Measurements from ENCODE around the gene ZNF385C. TPM values are rescaled to one million over a fixed set of nuclear protein-coding genes. Genes with fewer than 3 reads are reported as not detected.

Gene ZNF385C
- total and polyA plus RNA-seq, 2 of the 13 experiments (the other 11 are each of a cell fraction or from before 2014, with no cell fraction given) = 2.3 to 6.1 TPM

DNA sequence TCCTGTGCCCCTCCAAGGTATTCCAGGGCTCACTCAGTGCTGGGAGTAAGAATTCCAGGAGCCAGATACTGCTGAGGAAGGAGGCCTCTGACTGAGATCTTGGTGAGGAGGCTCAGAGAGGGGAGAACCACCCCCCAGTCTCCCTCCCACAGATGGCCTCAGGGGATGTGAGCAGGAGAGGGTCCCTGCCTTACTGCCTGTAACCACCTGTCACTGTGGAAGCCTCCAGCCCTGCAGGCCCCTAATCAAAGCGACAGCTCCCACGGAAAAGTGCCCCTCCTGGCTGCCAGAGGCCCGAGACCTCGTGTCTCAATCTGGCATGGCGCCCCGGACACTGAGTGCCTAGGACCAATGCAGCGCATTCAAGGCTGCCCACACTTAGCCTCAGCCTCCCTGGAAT, 40.2 kb downstream of the ZNF385C start:
- no peaks in the 10 kb centered on the region; a peak in 1 of 5 replicates for H3K27me3 ChIP-seq (ENCODE audit: control insufficient read depth in 1 of 2, insufficient read depth in 2 of 2, low read length in 2 of 2)
- ChIA-PET CTCF (ENCODE audit: low intra/inter-chr PET ratio, low total read pairs) (no interaction called here), POLR2A (interaction anchor here (0.6 kb wide), 1 partner anchor 63 kb away, joined by 4 read pairs; the partner anchor contains the start of gene KAT2A)
- 60% methylated on average over 4 of the region's 7 CpGs for WGBS (ENCODE audit: low lambda C conversion rate)
- no peak overlapping the region for H3K4me3 ChIP-seq (replicated peaks in 1 of 3; ENCODE audit: insufficient read depth in 1 of 3, low read depth in 2 of 3, low read length in 3 of 3)
- H3K36me3 ChIP-seq (replicated peaks in 1 of 2; ENCODE audit: control insufficient read depth in 1 of 2, insufficient read depth in 2 of 2, low read length in 2 of 2) = no peaks in the 10 kb centered on the region
- H3K9ac ChIP-seq (ENCODE audit: insufficient read depth, low read depth, low read length) = no peak overlapping the region
- BruUV-seq (replicated peaks) = no TSS peak
- FAIRE-seq (no peak), DNase-seq (ENCODE audit: low spot score) (no peak), ATAC-seq (no peak)
- no peaks in the 10 kb centered on the region for H3K79me2 ChIP-seq (ENCODE audit: insufficient read depth, low read length)
- in situ Hi-C loops (cut with HindIII; ENCODE audit: extremely low pct_ligation_motif_present, low pct_unique_long_range_greater_than_20kb) (no loop called here), intact Hi-C loops (cut with micrococcal nuclease; ENCODE audit: unreplicated experiment) (no loop called here)
- H2AFZ ChIP-seq (ENCODE audit: low read length) = no peak overlapping the region
- H3K4me1 ChIP-seq (ENCODE audit: insufficient read depth, low read length) = peaks cover 20% of the 10 kb centered on the region
- no peaks in the 10 kb centered on the region for H4K20me1 ChIP-seq (ENCODE audit: insufficient read depth, low read length)
- H3K4me2 ChIP-seq (ENCODE audit: low read depth, low read length) = no peak overlapping the region
- H3K27ac ChIP-seq (ENCODE audit: extremely low read length, insufficient read depth, low read length) = no peak overlapping the region
- H3K9me3 ChIP-seq (ENCODE audit: low read length) = no peaks in the 10 kb centered on the region
- no peak for TF ChIP-seq U2AF1 (optimal IDR thresholded peaks at IDR 0.05; ENCODE audit: low read depth, low read length)
- TF ChIP-seq MLLT10 (CRISPR knock-in tag; IDR thresholded peaks at IDR 0.05) = no peak
- no peak for TF ChIP-seq ZNF761 (CRISPR knock-in tag; conservative IDR thresholded peaks at IDR 0.05)
- no peak for TF ChIP-seq SMAD1 (CRISPR knock-in tag; IDR thresholded peaks at IDR 0.05; ENCODE audit: borderline replicate concordance, low read depth)
- TF ChIP-seq, protein P1, sequence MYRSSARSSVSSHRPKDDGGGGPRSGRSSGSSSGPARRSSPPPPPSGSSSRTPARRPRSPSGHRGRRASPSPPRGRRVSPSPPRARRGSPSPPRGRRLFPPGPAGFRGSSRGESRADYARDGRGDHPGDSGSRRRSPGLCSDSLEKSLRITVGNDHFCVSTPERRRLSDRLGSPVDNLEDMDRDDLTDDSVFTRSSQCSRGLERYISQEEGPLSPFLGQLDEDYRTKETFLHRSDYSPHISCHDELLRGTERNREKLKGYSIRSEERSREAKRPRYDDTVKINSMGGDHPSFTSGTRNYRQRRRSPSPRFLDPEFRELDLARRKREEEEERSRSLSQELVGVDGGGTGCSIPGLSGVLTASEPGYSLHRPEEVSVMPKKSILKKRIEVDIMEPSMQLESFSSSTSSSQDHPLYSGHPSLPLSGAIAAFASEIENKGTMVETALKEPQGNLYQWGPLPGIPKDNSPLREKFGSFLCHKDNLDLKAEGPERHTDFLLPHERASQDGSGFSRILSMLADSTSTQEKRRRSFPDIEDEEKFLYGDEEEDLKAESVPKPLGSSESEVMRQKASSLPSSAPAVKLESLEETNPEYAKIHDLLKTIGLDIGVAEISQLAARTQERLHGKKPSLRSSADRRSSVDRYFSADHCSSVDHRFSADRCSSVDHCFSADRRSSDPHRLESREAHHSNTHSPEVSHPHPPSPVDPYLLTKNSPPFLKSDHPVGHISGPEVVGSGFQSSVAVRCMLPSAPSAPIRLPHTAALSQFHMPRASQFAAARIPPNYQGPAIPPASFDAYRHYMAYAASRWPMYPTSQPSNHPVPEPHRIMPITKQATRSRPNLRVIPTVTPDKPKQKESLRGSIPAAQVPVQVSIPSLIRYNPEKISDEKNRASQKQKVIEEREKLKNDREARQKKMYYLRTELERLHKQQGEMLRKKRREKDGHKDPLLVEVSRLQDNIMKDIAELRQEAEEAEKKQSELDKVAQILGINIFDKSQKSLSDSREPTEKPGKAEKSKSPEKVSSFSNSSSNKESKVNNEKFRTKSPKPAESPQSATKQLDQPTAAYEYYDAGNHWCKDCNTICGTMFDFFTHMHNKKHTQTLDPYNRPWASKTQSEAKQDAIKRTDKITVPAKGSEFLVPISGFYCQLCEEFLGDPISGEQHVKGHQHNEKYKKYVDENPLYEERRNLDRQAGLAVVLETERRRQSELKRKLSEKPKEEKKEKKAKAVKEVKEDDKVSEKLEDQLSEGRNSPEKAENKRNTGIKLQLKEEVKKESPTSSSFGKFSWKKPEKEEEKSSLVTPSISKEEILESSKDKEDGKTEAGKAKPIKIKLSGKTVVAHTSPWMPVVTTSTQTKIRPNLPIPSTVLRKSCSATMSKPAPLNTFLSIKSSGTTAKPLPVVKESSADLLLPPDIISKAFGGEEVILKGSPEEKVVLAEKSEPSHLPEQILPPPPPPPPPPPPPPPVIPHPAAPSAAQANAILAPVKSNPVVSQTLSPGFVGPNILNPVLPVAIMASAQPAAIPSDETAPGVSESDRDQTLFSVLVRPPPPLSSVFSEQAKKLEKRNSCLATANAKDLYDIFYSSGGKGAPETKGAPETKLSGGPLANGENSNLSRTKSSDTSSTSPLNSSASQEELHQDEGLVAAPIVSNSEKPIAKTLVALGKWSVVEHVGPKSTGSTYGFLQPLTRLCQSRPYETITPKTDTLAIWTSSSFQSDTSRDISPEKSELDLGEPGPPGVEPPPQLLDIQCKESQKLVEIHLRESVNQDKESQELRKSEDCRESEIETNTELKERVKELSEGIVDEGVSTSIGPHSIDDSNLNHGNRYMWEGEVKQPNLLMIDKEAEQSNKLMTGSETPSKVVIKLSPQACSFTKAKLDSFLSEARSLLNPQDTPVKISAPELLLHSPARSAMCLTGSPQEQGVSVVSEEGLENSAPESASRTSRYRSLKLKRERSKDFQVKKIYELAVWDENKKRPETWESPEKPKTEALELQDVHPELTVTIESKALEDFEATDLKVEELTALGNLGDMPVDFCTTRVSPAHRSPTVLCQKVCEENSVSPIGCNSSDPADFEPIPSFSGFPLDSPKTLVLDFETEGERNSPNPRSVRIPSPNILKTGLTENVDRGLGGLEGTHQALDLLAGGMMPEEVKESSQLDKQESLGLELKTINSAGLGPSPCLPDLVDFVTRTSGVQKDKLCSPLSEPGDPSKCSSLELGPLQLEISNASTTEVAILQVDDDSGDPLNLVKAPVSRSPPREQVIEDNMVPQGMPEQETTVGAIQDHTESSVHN (CRISPR knock-in tag; IDR thresholded peaks at IDR 0.05) = no peak
- TF ChIP-seq ZNF619 (CRISPR knock-in tag; IDR thresholded peaks at IDR 0.05) = no peak
- TF ChIP-seq, protein P2, sequence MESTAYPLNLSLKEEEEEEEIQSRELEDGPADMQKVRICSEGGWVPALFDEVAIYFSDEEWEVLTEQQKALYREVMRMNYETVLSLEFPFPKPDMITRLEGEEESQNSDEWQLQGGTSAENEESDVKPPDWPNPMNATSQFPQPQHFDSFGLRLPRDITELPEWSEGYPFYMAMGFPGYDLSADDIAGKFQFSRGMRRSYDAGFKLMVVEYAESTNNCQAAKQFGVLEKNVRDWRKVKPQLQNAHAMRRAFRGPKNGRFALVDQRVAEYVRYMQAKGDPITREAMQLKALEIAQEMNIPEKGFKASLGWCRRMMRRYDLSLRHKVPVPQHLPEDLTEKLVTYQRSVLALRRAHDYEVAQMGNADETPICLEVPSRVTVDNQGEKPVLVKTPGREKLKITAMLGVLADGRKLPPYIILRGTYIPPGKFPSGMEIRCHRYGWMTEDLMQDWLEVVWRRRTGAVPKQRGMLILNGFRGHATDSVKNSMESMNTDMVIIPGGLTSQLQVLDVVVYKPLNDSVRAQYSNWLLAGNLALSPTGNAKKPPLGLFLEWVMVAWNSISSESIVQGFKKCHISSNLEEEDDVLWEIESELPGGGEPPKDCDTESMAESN (CRISPR knock-in tag; conservative IDR thresholded peaks at IDR 0.05) = no peak
- no peak for TF ChIP-seq ZNF33B (CRISPR knock-in tag; IDR thresholded peaks at IDR 0.05)
- TF ChIP-seq ZNF841 (CRISPR knock-in tag; IDR thresholded peaks at IDR 0.05; ENCODE audit: borderline replicate concordance) = no peak
- TF ChIP-seq, protein P3, sequence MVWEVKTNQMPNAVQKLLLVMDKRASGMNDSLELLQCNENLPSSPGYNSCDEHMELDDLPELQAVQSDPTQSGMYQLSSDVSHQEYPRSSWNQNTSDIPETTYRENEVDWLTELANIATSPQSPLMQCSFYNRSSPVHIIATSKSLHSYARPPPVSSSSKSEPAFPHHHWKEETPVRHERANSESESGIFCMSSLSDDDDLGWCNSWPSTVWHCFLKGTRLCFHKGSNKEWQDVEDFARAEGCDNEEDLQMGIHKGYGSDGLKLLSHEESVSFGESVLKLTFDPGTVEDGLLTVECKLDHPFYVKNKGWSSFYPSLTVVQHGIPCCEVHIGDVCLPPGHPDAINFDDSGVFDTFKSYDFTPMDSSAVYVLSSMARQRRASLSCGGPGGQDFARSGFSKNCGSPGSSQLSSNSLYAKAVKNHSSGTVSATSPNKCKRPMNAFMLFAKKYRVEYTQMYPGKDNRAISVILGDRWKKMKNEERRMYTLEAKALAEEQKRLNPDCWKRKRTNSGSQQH (CRISPR knock-in tag; IDR thresholded peaks at IDR 0.05; ENCODE audit: low read depth) = no peak
- TF ChIP-seq ZBTB1 (CRISPR knock-in tag; IDR thresholded peaks at IDR 0.05; ENCODE audit: borderline replicate concordance) = no peak
- no peak for TF ChIP-seq ZNF816 (CRISPR knock-in tag; IDR thresholded peaks at IDR 0.05; ENCODE audit: borderline replicate concordance)
- TF ChIP-seq CBFB (CRISPR knock-in tag; IDR thresholded peaks at IDR 0.05) = no peak
